RWPE1 (cell line): Measurements from ENCODE around the gene FOCAD.

ENCODE experiments used
- CTCF ChIA-PET: fragments of 350-600 bp; sonication (Branson Sonifier 250); formaldehyde crosslinking; extraction: SDS; loops from one replicate; lab custom pipeline; 2021; lab: Yijun Ruan, JAX
- POLR2A ChIA-PET: fragments of 400-600 bp; formaldehyde crosslinking; extraction: SDS; loops from one replicate; lab custom pipeline; 2020; ENCODE audit warnings: antibody characterized with exemption; ENCODE audit not compliant: low non-redundant PET; lab: Yijun Ruan, JAX
- DNase-seq: peaks from one replicate; pipeline ENCODE4 v3.0.0; 2012; ENCODE audit warnings: low spot score
- H3K27ac ChIP-seq: fragments of 450-650 bp; 2 replicates; pipeline ENCODE4 v1.5.1; 2017
- TF ChIP-seq, protein P1 (sequence below): fragments of 450-650 bp; conservative IDR thresholded peaks from 2 replicates; pipeline ENCODE4 v1.5.1; 2017; ENCODE audit warnings: low read depth, mild to moderate bottlenecking

The FOCAD gene, protein sequence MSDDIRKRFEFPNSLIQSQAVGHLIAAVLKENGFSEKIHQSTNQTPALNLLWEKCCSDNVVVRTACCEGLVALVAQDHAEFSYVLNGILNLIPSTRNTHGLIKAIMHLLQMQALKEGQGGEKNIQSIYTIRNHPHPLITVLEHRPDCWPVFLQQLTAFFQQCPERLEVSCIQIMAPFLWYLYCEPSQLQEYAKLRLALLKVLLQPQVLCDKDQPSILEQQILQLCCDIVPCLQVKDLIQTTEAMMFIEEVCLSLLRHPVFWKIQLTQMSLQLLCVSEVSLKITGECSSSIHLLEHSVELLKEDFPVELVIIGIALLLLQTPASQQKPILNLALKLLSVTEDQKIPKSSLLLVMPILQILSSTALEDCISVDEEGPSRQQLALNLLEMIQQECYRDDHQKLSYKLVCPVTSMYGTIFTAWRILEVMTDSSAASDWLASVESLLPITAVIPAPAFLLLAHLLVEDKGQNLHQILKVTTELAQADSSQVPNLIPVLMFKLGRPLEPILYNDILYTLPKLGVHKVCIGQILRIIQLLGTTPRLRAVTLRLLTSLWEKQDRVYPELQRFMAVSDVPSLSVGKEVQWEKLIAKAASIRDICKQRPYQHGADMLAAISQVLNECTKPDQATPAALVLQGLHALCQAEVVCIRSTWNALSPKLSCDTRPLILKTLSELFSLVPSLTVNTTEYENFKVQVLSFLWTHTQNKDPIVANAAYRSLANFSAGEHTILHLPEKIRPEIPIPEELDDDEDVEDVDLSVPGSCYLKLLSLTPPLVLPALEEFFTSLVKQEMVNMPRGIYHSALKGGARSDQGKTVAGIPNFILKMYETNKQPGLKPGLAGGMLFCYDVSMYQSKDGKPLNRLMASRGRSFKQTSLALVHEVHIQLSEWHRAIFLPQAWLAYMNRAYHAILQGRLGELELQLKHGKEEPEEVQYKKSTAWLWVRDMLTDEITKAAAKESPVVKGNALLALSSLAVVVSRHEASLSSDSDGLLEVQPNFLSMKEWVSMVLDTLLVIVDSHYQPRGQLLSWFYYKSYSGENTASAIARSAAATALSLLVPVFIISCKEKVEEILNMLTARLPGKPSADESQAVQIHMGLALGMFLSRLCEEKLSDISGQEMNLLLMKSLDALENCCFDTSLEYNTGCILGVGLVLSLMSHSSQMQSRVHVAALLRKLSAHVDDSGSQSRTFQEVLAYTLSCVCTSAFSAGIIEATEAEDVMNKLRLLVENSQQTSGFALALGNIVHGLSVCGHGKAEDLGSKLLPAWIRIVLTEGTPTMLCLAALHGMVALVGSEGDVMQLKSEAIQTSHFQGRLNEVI (N-terminal part only)

DNA sequence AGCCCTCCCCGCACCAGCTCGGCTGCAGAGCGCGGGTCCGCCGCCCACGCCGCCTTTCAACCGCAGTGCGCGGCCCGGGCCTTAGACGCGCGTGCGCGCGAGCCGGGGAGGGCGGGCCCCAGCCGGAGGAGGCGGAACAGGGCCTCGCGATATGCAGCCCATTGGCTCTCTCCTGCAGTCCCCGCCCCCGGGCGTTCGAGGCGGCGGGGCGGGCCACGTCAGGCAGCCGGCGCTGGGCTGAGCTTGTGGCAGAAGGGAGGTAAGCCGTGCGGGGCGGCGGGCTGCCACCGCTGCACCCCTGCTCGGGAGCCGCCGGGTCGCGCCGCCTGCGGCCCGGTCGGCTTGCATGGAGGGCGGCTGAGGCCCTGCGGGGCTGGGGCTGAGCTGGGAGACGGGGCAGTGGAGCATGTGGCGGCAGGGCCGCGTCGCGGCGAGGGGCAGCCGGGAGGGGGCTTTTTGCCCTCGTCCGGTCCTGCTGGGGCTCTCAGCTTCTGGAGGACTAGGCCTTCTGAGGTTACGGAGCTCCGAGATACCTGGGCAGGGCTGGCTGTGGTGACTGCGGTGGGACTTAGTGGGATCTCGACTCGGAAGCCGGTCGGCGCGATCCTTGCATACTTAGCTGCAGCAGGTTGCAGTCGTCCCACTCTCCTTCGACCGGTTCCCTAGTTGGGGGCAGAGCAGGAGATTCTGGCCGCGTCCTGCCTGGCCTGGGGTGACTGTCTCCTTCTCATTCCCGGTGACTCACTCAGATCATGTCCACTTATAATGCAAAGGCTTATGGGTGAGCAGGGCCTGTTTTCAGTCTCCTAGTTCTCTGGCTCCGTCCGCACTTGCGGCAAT is at the start of gene FOCAD:
Gene FOCAD, plus strand, starts transcription at position 225 of the 840 bp plus-strand sequence. CDS start 31,095 bp downstream, outside the sequence.
- TF ChIP-seq, protein P1, sequence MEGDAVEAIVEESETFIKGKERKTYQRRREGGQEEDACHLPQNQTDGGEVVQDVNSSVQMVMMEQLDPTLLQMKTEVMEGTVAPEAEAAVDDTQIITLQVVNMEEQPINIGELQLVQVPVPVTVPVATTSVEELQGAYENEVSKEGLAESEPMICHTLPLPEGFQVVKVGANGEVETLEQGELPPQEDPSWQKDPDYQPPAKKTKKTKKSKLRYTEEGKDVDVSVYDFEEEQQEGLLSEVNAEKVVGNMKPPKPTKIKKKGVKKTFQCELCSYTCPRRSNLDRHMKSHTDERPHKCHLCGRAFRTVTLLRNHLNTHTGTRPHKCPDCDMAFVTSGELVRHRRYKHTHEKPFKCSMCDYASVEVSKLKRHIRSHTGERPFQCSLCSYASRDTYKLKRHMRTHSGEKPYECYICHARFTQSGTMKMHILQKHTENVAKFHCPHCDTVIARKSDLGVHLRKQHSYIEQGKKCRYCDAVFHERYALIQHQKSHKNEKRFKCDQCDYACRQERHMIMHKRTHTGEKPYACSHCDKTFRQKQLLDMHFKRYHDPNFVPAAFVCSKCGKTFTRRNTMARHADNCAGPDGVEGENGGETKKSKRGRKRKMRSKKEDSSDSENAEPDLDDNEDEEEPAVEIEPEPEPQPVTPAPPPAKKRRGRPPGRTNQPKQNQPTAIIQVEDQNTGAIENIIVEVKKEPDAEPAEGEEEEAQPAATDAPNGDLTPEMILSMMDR, result no peak
- peak; percentile 96 for DNase-seq
- H3K27ac ChIP-seq, result peak within 1 kb of the TSS; percentile 95
- CTCF ChIA-PET, result interaction anchor here (0.6 to 1.5 kb wide), 3 partner anchors 10 to 427 kb away, joined by 3 to 4 read pairs (median 3); no protein-coding TSS in a partner anchor
- POLR2A ChIA-PET, result interaction anchor here (0.6 to 1.2 kb wide), 3 partner anchors 17 to 820 kb away, joined by 3 to 5 read pairs (median 3); partner anchors contain the start of gene MLLT3

DNA sequence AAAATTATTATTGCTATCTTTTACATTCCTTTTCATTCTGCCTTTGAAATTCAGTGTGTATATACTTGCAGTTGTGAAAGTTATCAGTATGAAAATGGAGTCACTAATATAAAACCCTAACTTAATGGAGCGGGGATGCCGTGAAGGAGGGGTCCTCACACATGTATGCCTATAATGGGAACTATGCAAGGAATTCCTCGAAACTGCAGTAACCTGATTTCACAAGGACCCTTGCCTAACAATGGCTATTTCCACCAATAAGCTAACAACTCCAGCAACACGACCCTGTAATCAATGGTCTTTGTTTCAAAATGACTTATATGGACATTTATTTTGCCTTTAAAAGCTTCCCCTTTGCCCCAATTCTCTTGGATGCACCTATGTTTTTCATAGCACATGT is 49.2 kb upstream of the FOCAD start:
- POLR2A ChIA-PET, result no interaction called here
- no peak for DNase-seq
- CTCF ChIA-PET, result no interaction called here
- H3K27ac ChIP-seq, result no peak overlapping the region
- TF ChIP-seq, protein P1, result no peak

DNA sequence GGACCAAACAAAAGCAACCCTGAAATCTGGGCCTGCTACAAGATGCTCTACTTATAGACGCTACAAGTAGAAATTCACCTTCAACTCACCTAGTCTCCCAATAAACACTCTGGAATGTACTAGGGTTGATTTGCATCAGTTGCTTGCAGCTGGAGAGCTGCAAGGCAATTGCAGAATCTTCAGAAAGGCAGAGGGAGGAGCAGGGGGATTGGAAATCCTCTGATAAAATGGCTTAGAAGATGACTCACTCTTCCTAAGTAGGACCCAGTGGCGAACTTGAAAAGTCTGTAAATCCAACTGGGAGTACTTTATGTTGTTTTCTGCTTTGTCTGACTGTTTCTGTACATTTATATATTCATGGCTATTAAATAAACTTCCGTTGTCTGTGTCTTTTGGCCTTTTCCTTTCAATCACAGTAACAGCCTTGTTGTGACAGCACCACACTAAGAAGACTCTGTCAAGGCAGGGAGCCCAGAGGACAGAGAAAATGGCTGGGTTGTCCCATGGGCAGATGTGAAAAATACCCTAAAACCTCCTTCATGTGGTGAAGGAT is 47.1 kb upstream of the FOCAD start:
- TF ChIP-seq, protein P1, result no peak
- POLR2A ChIA-PET, result no interaction called here
- DNase-seq, result no peak
- no peak overlapping the region for H3K27ac ChIP-seq
- CTCF ChIA-PET, result interaction anchor here (0.6 to 1.0 kb wide), 2 partner anchors 12 to 304 kb away, joined by 3 read pairs; no protein-coding TSS in a partner anchor

DNA sequence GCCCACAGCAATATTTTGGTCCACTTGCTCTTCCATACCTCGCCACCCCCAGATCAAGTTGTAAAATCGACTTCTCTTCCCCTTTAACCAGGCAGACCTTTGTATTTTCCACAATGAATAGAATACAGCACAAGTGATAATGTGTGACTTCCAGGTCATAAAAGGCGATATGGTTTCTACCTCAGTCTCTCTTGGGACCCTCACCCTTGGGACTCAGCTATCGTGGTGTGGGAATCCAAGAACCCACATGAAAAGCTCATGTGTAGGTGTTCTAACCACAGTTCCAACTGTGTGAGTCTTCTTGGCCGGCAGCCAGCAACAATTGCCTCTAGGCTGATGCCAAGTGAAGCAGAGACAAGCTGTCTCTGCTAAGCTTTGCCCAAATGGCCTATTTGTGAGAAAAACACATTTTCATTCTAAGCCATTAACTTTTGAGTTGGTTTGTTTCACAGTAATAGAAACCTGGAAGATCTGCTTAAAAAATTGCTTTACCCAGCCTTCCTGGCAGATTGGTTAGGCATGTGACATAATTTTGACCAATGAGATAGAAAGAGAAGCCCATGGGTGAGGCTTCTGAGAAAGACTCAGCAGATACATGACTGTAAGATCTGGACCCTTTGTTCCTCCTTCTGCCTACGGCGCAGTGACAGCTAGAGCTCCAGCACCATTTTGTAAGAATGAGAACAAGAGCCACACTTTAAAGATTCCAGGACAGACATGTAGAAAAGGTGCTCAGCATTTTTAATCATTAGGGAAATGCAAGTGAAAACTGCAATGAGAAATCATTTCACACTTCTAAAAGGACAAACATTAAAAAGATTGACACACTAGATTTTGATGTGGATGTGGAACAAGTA is 43.5 kb upstream of the FOCAD start:
- no peak overlapping the region for H3K27ac ChIP-seq
- TF ChIP-seq, protein P1, result no peak
- peak; percentile 60 for DNase-seq
- ChIA-PET CTCF (no interaction called here), POLR2A (no interaction called here)

DNA sequence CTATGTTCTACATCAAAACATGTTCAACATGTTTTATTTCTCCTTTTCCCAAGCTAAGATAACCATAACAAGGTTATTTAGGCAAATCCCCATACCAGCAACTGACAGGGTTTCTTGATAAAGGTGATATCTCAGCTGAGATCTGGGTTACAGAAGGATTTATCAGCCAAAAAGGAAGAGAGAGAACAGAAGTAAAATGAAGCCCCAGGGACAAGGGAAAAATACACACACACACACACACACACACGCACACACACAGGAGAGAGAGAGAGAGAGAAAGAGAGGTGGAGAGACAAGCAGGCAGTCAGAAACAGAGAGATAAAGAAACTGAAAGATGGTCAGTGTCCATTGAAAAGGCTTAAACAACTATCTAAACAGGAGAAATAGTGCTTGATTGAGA is 42.0 kb upstream of the FOCAD start:
- DNase-seq, result no peak
- CTCF ChIA-PET, result interaction anchor here (0.7 kb wide), 2 partner anchors 74 to 179 kb away, joined by 3 to 4 read pairs; no protein-coding TSS in a partner anchor
- POLR2A ChIA-PET, result no interaction called here
- TF ChIP-seq, protein P1, result no peak
- H3K27ac ChIP-seq, result no peak overlapping the region
